ENCODE data around the gene SLIT1.
A peak's percentile ranks its signal among the peaks of the same experiment; 100 is the strongest.

Gene SLIT1

GRCh38 chr10:97029271-97029670, 156.5 kb downstream of the SLIT1 start:
- DNase-seq, result no peak

- DNase-seq, result no peak
Observed at GRCh38 chr10:97028832-97029178, 157.0 kb downstream of the SLIT1 start.

- no peak for DNase-seq
Observed at GRCh38 chr10:97028126-97028831, 157.5 kb downstream of the SLIT1 start.

GRCh38 chr10:97025613-97026242, 160.0 kb downstream of the SLIT1 start:
- DNase-seq, result peak in 42 of 56 donors; percentile 10 to 81 (median 32)

- no peak for DNase-seq
Observed at GRCh38 chr10:97024168-97025073, 161.3 kb downstream of the SLIT1 start.

GRCh38 chr10:97023401-97024167, 162.2 kb downstream of the SLIT1 start:
- no peak for DNase-seq

GRCh38 chr10:97022616-97023015, 163.1 kb downstream of the SLIT1 start:
- no peak for DNase-seq

GRCh38 chr10:97020452-97021400, 165.0 kb downstream of the SLIT1 start:
- DNase-seq, result peak in 11 of 56 donors; percentile 12 to 59 (median 24)

- DNase-seq, result no peak
Observed at GRCh38 chr10:97019213-97019844, 166.4 kb downstream of the SLIT1 start.

- DNase-seq, result no peak
Observed at GRCh38 chr10:97018251-97019212, 167.2 kb downstream of the SLIT1 start.

- DNase-seq, result peak in 2 of 56 donors; percentile 46 to 76
Observed at GRCh38 chr10:97017474-97017903, 168.3 kb downstream of the SLIT1 start.

- DNase-seq, result peak in 15 of 56 donors; percentile 20 to 76 (median 43)
Observed at GRCh38 chr10:97016728-97017473, 168.9 kb downstream of the SLIT1 start.

GRCh38 chr10:97015240-97015639, 170.5 kb downstream of the SLIT1 start:
- DNase-seq, result no peak

- DNase-seq, result no peak
Observed at GRCh38 chr10:97013983-97014382, 171.8 kb downstream of the SLIT1 start.

GRCh38 chr10:97013568-97013967, 172.2 kb downstream of the SLIT1 start:
- DNase-seq, result no peak

- DNase-seq, result no peak
Observed at GRCh38 chr10:97012470-97012869, 173.3 kb downstream of the SLIT1 start.

- DNase-seq, result no peak
Observed at GRCh38 chr10:97011397-97011796, 174.4 kb downstream of the SLIT1 start.
